SJSA1 (cell line): ENCODE measurements around the gene IGFALS. TPM values are rescaled to one million over a fixed set of nuclear protein-coding genes. Genes with fewer than 3 reads are reported as not detected.

Experiments used
- total RNA-seq: library from RNA; depleted of rRNA; stranded (reverse); fragments of >200 nt; shearing (Covaris generic); gene quantifications from 2 replicates; pipeline ENCODE4 v1.2.3, GENCODE V29; 2014; rRNA removed

The IGFALS gene
- total RNA-seq, 1 experiment from 2014 or later: not detected

Other genes with a start within 250 kb of the IGFALS start
- 5.4 and 5.9 TPM in 2 replicates for gene IFT140, start 181.6 kb downstream of the IGFALS start, total RNA-seq
- gene CRAMP1, start 181.3 kb downstream of the IGFALS start, total RNA-seq: 9.0 and 10.3 TPM in 2 replicates
- 180 and 352 TPM in 2 replicates for gene JPT2, start 115.4 kb downstream of the IGFALS start, total RNA-seq
- gene MAPK8IP3, start 87.5 kb downstream of the IGFALS start, total RNA-seq: 26.5 and 43.2 TPM in 2 replicates
- 19.9 and 27.1 TPM in 2 replicates for gene NME3, start 22.2 kb downstream of the IGFALS start, total RNA-seq
- 6.9 and 7.7 TPM in 2 replicates for gene EME2, start 20.9 kb downstream of the IGFALS start, total RNA-seq
- 132 and 178 TPM in 2 replicates for gene MRPS34, start 20.6 kb downstream of the IGFALS start, total RNA-seq
- gene SPSB3, start 11.1 kb downstream of the IGFALS start, total RNA-seq: 19.9 and 21.1 TPM in 2 replicates
- gene NUBP2, start 10.7 kb downstream of the IGFALS start, total RNA-seq: 117 and 127 TPM in 2 replicates
- gene HAGH, start 33.1 kb upstream of the IGFALS start, total RNA-seq: 22.2 and 65.3 TPM in 2 replicates
- 38.8 and 90.3 TPM in 2 replicates for gene FAHD1, start 33.5 kb upstream of the IGFALS start, total RNA-seq
- gene MEIOB, start 78.5 kb upstream of the IGFALS start, total RNA-seq: not detected in 2 replicates
- not detected in 2 replicates for gene HS3ST6, start 124.7 kb upstream of the IGFALS start, total RNA-seq
- 13.9 and 21.3 TPM in 2 replicates for gene MSRB1, start 149.5 kb upstream of the IGFALS start, total RNA-seq
- gene RPL3L, start 161.0 kb upstream of the IGFALS start, total RNA-seq: not detected in 2 replicates
- gene NDUFB10, start 165.8 kb upstream of the IGFALS start, total RNA-seq: 273 and 292 TPM in 2 replicates
- gene RPS2, start 171.1 kb upstream of the IGFALS start, total RNA-seq: 2,199 and 2,611 TPM in 2 replicates
- not detected in 2 replicates for gene RNF151, start 173.2 kb upstream of the IGFALS start, total RNA-seq
- 68.0 and 156 TPM in 2 replicates for gene TBL3, start 178.3 kb upstream of the IGFALS start, total RNA-seq
- gene NOXO1, start 187.8 kb upstream of the IGFALS start, total RNA-seq: 0.16 TPM in 1 of 2 replicates, not detected in the other
- 26.9 and 31.8 TPM in 2 replicates for gene GFER, start 190.5 kb upstream of the IGFALS start, total RNA-seq
- gene SYNGR3, start 196.3 kb upstream of the IGFALS start, total RNA-seq: 1.8 and 7.3 TPM in 2 replicates
- 13.5 and 20.4 TPM in 2 replicates for gene ZNF598, start 216.1 kb upstream of the IGFALS start, total RNA-seq
- gene NPW, start 226.1 kb upstream of the IGFALS start, total RNA-seq: not detected in 2 replicates
- 50.2 and 57.3 TPM in 2 replicates for gene NHERF2, start 233.2 kb upstream of the IGFALS start, total RNA-seq